ENCODE measurements around the gene MYCBPAP. TPM values are rescaled to one million over a fixed set of nuclear protein-coding genes. Genes with fewer than 3 reads are reported as not detected.

Gene MYCBPAP
- total and polyA plus RNA-seq, 5 experiments from 2014 or later, result 0.80 to 2.6 (median 1.3) TPM; not detected in 1

- POLR2A ChIA-PET, result no interaction called here
- Mint-ChIP-seq H3K4me1 (peaks cover 9 to 33% (median 14%) of the 10 kb centered on the region in 4 donors), H3K27ac (peak overlapping the region in 7 of 10 donors; percentile 56 to 82 (median 75)), H3K36me3 (no peaks in the 10 kb centered on the region), H3K27me3 (peaks cover 22 to 70% (median 56%) of the 10 kb centered on the region in 5 donors), H3K9me3 (no peaks in the 10 kb centered on the region), H3K4me3 (peak overlapping the region in 4 of 10 donors; percentile 4 to 63 (median 34))
- DNase-seq, result peak in 4 of 10 donors; percentile 30 to 48 (median 32)
- peak; percentile 35 to 52 for ATAC-seq
Observed at GRCh38 chr17:50565402-50566350, 57.4 kb downstream of the MYCBPAP start.

GRCh38 chr17:50566886-50567285 is 58.6 kb downstream of the MYCBPAP start:
- no peaks in the 10 kb centered on the region for H3K36me3 Mint-ChIP-seq
- H3K27me3 Mint-ChIP-seq, result peaks cover 25 to 81% (median 63%) of the 10 kb centered on the region in 5 donors
- H3K9me3 Mint-ChIP-seq, result no peaks in the 10 kb centered on the region
- no peak for DNase-seq
- H3K4me1 Mint-ChIP-seq, result peaks cover 12 to 32% (median 14%) of the 10 kb centered on the region in 4 donors
- no peak for ATAC-seq
- H3K27ac Mint-ChIP-seq, result peak overlapping the region in 2 of 10 donors; percentile 60 to 76
- H3K4me3 Mint-ChIP-seq, result no peak overlapping the region
- POLR2A ChIA-PET, result no interaction called here

GRCh38 chr17:50568659-50569058 is 60.4 kb downstream of the MYCBPAP start:
- Mint-ChIP-seq H3K9me3 (no peaks in the 10 kb centered on the region), H3K27me3 (peaks cover 21 to 72% (median 57%) of the 10 kb centered on the region in 5 donors), H3K27ac (no peak overlapping the region), H3K4me3 (no peak overlapping the region), H3K36me3 (no peaks in the 10 kb centered on the region), H3K4me1 (peaks cover 4 to 23% (median 7%) of the 10 kb centered on the region in 4 donors)
- POLR2A ChIA-PET, result no interaction called here
- DNase-seq (no peak), ATAC-seq (no peak)

GRCh38 chr17:50569592-50569991 is 61.4 kb downstream of the MYCBPAP start:
- Mint-ChIP-seq H3K4me1 (peaks cover 4 to 17% (median 7%) of the 10 kb centered on the region in 4 donors), H3K27ac (no peak overlapping the region), H3K36me3 (no peaks in the 10 kb centered on the region), H3K27me3 (peaks cover 18 to 63% (median 48%) of the 10 kb centered on the region in 5 donors), H3K4me3 (no peak overlapping the region), H3K9me3 (no peaks in the 10 kb centered on the region)
- ATAC-seq (no peak), DNase-seq (no peak)
- POLR2A ChIA-PET, result interaction anchor here (0.7 kb wide), 1 partner anchor 1504 kb away, joined by 3 read pairs; no protein-coding TSS in a partner anchor

- Mint-ChIP-seq H3K4me3 (no peak overlapping the region), H3K36me3 (no peaks in the 10 kb centered on the region), H3K9me3 (no peaks in the 10 kb centered on the region), H3K4me1 (peaks cover 4 to 12% (median 6%) of the 10 kb centered on the region in 4 donors), H3K27ac (no peak overlapping the region), H3K27me3 (peaks cover 16 to 59% (median 44%) of the 10 kb centered on the region in 5 donors)
- DNase-seq, result no peak
- POLR2A ChIA-PET, result interaction anchor here (0.7 kb wide), 1 partner anchor 1505 kb away, joined by 3 read pairs; no protein-coding TSS in a partner anchor
- ATAC-seq, result no peak
Observed at GRCh38 chr17:50570032-50570431, 61.8 kb downstream of the MYCBPAP start.

GRCh38 chr17:50570528-50570927 is 62.3 kb downstream of the MYCBPAP start:
- Mint-ChIP-seq H3K4me3 (no peak overlapping the region), H3K36me3 (no peaks in the 10 kb centered on the region), H3K9me3 (no peaks in the 10 kb centered on the region), H3K27me3 (peaks cover 15 to 54% (median 40%) of the 10 kb centered on the region in 5 donors), H3K27ac (no peak overlapping the region), H3K4me1 (peaks cover 4 to 7% (median 5%) of the 10 kb centered on the region in 4 donors)
- DNase-seq (no peak), ATAC-seq (no peak)
- POLR2A ChIA-PET, result interaction anchor here (0.6 to 0.7 kb wide), 2 partner anchors 14 to 1505 kb away, joined by 3 read pairs; no protein-coding TSS in a partner anchor

- POLR2A ChIA-PET, result interaction anchor here (1.2 kb wide), 1 partner anchor 10 kb away, joined by 3 read pairs; no protein-coding TSS in a partner anchor
- H3K4me1 Mint-ChIP-seq, result peaks cover 0 to 4% (median 0%) of the 10 kb centered on the region in 4 donors
- no peak overlapping the region for H3K27ac Mint-ChIP-seq
- no peaks in the 10 kb centered on the region for H3K36me3 Mint-ChIP-seq
- no peaks in the 10 kb centered on the region for H3K9me3 Mint-ChIP-seq
- no peak for DNase-seq
- ATAC-seq, result no peak
- no peak overlapping the region for H3K4me3 Mint-ChIP-seq
- peaks cover 10 to 42% (median 29%) of the 10 kb centered on the region in 5 donors for H3K27me3 Mint-ChIP-seq
Observed at GRCh38 chr17:50571681-50572080, 63.4 kb downstream of the MYCBPAP start.

- H3K27me3 Mint-ChIP-seq, result peaks cover 7 to 39% (median 24%) of the 10 kb centered on the region in 5 donors
- ATAC-seq (no peak), DNase-seq (no peak)
- no peak overlapping the region for H3K27ac Mint-ChIP-seq
- H3K4me3 Mint-ChIP-seq, result no peak overlapping the region
- POLR2A ChIA-PET, result interaction anchor here (1.2 kb wide), 1 partner anchor 11 kb away, joined by 3 read pairs; no protein-coding TSS in a partner anchor
- H3K4me1 Mint-ChIP-seq, result peaks cover 0 to 4% (median 0%) of the 10 kb centered on the region in 4 donors
- no peaks in the 10 kb centered on the region for H3K9me3 Mint-ChIP-seq
- no peaks in the 10 kb centered on the region for H3K36me3 Mint-ChIP-seq
Observed at GRCh38 chr17:50572541-50572940, 64.3 kb downstream of the MYCBPAP start.

GRCh38 chr17:50573866-50574611 is 65.8 kb downstream of the MYCBPAP start:
- peaks cover 0 to 4% (median 0%) of the 10 kb centered on the region in 4 donors for H3K4me1 Mint-ChIP-seq
- no peaks in the 10 kb centered on the region for H3K9me3 Mint-ChIP-seq
- peaks cover 6 to 45% (median 19%) of the 10 kb centered on the region in 5 donors for H3K27me3 Mint-ChIP-seq
- H3K4me3 Mint-ChIP-seq, result no peak overlapping the region
- no peak overlapping the region for H3K27ac Mint-ChIP-seq
- no peak for DNase-seq
- POLR2A ChIA-PET, result no interaction called here
- no peaks in the 10 kb centered on the region for H3K36me3 Mint-ChIP-seq
- no peak for ATAC-seq

GRCh38 chr17:50575581-50576210 is 67.5 kb downstream of the MYCBPAP start:
- POLR2A ChIA-PET, result no interaction called here

GRCh38 chr17:50576864-50577263 is 68.6 kb downstream of the MYCBPAP start:
- Mint-ChIP-seq H3K4me1 (peaks cover 0 to 3% (median 0%) of the 10 kb centered on the region in 4 donors), H3K9me3 (no peaks in the 10 kb centered on the region), H3K27me3 (peaks cover 7 to 49% (median 20%) of the 10 kb centered on the region in 5 donors), H3K4me3 (no peak overlapping the region), H3K27ac (no peak overlapping the region), H3K36me3 (no peaks in the 10 kb centered on the region)
- POLR2A ChIA-PET, result no interaction called here
- no peak for ATAC-seq
- no peak for DNase-seq

More at GRCh38 chr17:50575581-50576210, 67.5 kb downstream of the MYCBPAP start:
- DNase-seq (no peak), ATAC-seq (no peak)
- Mint-ChIP-seq H3K27ac (no peak overlapping the region), H3K27me3 (peaks cover 6 to 49% (median 14%) of the 10 kb centered on the region in 5 donors), H3K36me3 (no peaks in the 10 kb centered on the region), H3K4me1 (peaks cover 0 to 4% (median 0%) of the 10 kb centered on the region in 4 donors), H3K9me3 (no peaks in the 10 kb centered on the region), H3K4me3 (no peak overlapping the region)

GRCh38 chr17:50577451-50577954 is 69.3 kb downstream of the MYCBPAP start:
- ATAC-seq (no peak), DNase-seq (no peak)
- Mint-ChIP-seq H3K27me3 (peaks cover 8 to 49% (median 21%) of the 10 kb centered on the region in 5 donors), H3K27ac (no peak overlapping the region), H3K4me3 (no peak overlapping the region), H3K36me3 (no peaks in the 10 kb centered on the region), H3K9me3 (no peaks in the 10 kb centered on the region), H3K4me1 (peaks cover 0 to 2% (median 0%) of the 10 kb centered on the region in 4 donors)
- POLR2A ChIA-PET, result no interaction called here
